ENCODE data around the gene ERBB4. TPM values are rescaled to one million over a fixed set of nuclear protein-coding genes. Genes with fewer than 3 reads are reported as not detected.

ERBB4 gene
- total RNA-seq, 4 donors from 2014 or later, result 0.04 to 0.57 (median 0.35) TPM; not detected in 1

- Histone ChIP-seq H3K4me1 (no peaks in the 10 kb centered on the region), H3K9me3 (no peaks in the 10 kb centered on the region), H3K27me3 (no peaks in the 10 kb centered on the region), H3K27ac (no peak overlapping the region), H3K36me3 (no peaks in the 10 kb centered on the region), H3K4me3 (no peak overlapping the region)
- no peak for DNase-seq
- intact Hi-C loops (cut with DNase I), result no loop called here
- WGBS, 2 donors, result 46 to 58% methylated on average over 1 of the region's 1 CpG
- TF ChIP-seq POLR2A (IDR thresholded peaks at IDR 0.05), result no peak
Observed at GRCh38 chr2:212145121-212145520, 393.5 kb downstream of the ERBB4 start.

DNA sequence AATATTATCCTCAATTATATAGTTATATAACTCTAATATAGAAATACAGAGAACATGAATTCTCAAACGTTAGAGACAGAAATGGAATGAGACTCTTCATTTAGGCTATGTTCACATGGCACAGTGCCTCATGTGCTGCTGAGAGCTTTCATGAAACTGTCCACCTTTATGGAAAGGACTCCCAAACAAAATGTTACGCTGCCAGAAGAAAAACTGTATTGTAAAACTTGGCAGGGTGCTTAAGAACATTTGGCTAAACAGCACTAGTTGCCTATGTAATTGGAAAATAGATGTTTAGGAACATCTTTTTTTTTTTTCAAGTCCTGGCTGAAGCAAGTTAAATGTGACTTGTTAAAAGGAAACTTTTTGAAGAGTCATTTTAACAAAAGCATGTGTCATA is 396.0 kb downstream of the ERBB4 start:
- Histone ChIP-seq H3K9me3 (no peaks in the 10 kb centered on the region), H3K4me1 (no peaks in the 10 kb centered on the region), H3K36me3 (no peaks in the 10 kb centered on the region), H3K4me3 (no peak overlapping the region), H3K27me3 (no peaks in the 10 kb centered on the region), H3K27ac (no peak overlapping the region)
- no peak for TF ChIP-seq POLR2A (IDR thresholded peaks at IDR 0.05)
- intact Hi-C loops (cut with DNase I), result no loop called here
- DNase-seq, result no peak
- 29 to 43% methylated on average over 2 of the region's 2 CpGs for WGBS, 2 donors

DNA sequence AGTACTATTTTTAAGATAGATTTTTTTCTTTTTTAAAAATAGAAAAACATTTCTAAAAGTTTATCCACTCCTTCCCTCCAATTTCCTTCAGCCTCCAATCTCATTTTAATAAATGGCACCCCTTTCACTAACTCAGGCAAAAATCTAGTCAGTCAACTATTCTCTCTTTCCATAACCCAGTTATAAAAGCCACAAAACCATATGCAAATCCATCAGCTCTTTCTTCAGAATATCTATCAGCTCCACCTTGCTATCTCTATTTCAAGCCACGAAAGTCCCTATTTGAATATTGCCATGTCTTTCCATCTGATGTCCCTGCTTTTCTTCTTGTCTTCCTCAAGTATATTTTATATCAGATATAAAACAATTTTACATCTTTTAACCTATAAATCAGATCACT is 397.1 kb downstream of the ERBB4 start:
- TF ChIP-seq CTCF (IDR thresholded peaks at IDR 0.05) (no peak), POLR2A (IDR thresholded peaks at IDR 0.05) (no peak)
- intact Hi-C loops (cut with DNase I), result no loop called here
- no peak overlapping the region for H3K27ac ChIP-seq
- no peaks in the 10 kb centered on the region for H3K27me3 ChIP-seq
- no peaks in the 10 kb centered on the region for H3K9me3 ChIP-seq
- no peaks in the 10 kb centered on the region for H3K4me1 ChIP-seq
- no peak for DNase-seq
- no peak overlapping the region for H3K4me3 ChIP-seq
- no peaks in the 10 kb centered on the region for H3K36me3 ChIP-seq
- WGBS, 2 donors, result 64 to 67% methylated on average over 1 of the region's 1 CpG

GRCh38 chr2:212136216-212136795 is 402.3 kb downstream of the ERBB4 start:
- 24 to 37% methylated on average over 2 of the region's 2 CpGs for WGBS, 2 donors
- no peaks in the 10 kb centered on the region for H3K4me1 ChIP-seq
- H3K27ac ChIP-seq, result no peak overlapping the region
- no peaks in the 10 kb centered on the region for H3K9me3 ChIP-seq
- intact Hi-C loops (cut with DNase I), result no loop called here
- TF ChIP-seq CTCF (IDR thresholded peaks at IDR 0.05), result no peak
- no peak for TF ChIP-seq POLR2A (IDR thresholded peaks at IDR 0.05)
- no peak for DNase-seq
- H3K4me3 ChIP-seq, result no peak overlapping the region
- H3K36me3 ChIP-seq, result no peaks in the 10 kb centered on the region
- H3K27me3 ChIP-seq, result no peaks in the 10 kb centered on the region

GRCh38 chr2:212135739-212136138 is 402.9 kb downstream of the ERBB4 start:
- WGBS, 2 donors, result 42 to 56% methylated on average over 2 of the region's 2 CpGs
- no peak for TF ChIP-seq CTCF (IDR thresholded peaks at IDR 0.05)
- no peak for TF ChIP-seq POLR2A (IDR thresholded peaks at IDR 0.05)
- Histone ChIP-seq H3K4me3 (no peak overlapping the region), H3K9me3 (no peaks in the 10 kb centered on the region), H3K27ac (no peak overlapping the region), H3K4me1 (no peaks in the 10 kb centered on the region), H3K36me3 (no peaks in the 10 kb centered on the region), H3K27me3 (no peaks in the 10 kb centered on the region)
- DNase-seq, result no peak
- intact Hi-C loops (cut with DNase I), result no loop called here

- Histone ChIP-seq H3K4me1 (no peaks in the 10 kb centered on the region), H3K27me3 (no peaks in the 10 kb centered on the region), H3K36me3 (no peaks in the 10 kb centered on the region), H3K27ac (no peak overlapping the region), H3K4me3 (no peak overlapping the region), H3K9me3 (no peaks in the 10 kb centered on the region)
- no peak for TF ChIP-seq POLR2A (IDR thresholded peaks at IDR 0.05)
- TF ChIP-seq CTCF (IDR thresholded peaks at IDR 0.05), result no peak
- no peak for DNase-seq
- intact Hi-C loops (cut with DNase I), result no loop called here
- WGBS, 2 donors, result 73% methylated on average over 2 of the region's 2 CpGs
Observed at GRCh38 chr2:212133337-212133736, 405.3 kb downstream of the ERBB4 start.

All from esophagus squamous epithelium (tissue), 5 donors.